HEK293 (cell line): ENCODE measurements around the gene SLC34A3.

Experiments used
- ATF2 ChIP-seq: fragments of 450-650 bp; formaldehyde crosslinking; IDR thresholded peaks from 2 replicates; pipeline ENCODE4 v1.5.1; 2016; ENCODE audit warnings: missing biosample characterization, missing genetic modification characterization, low read depth
- BCL11A ChIP-seq: fragments of 450-650 bp; formaldehyde crosslinking; IDR thresholded peaks from 2 replicates; pipeline ENCODE4 v1.5.1; 2016; ENCODE audit warnings: low read depth, missing biosample characterization, missing genetic modification characterization
- GLI2 ChIP-seq: fragments of 450-650 bp; formaldehyde crosslinking; IDR thresholded peaks from 2 replicates; pipeline ENCODE4; 2017; ENCODE audit warnings: missing biosample characterization, missing genetic modification characterization, low read depth, borderline replicate concordance
- HOXC10 ChIP-seq: sonication (generic); formaldehyde crosslinking; IDR thresholded peaks from 2 replicates; pipeline ENCODE4 v1.8.1; 2023; ENCODE audit warnings: mild to moderate bottlenecking, missing genetic modification reagents
- KLF1 ChIP-seq: fragments of 450-650 bp; formaldehyde crosslinking; IDR thresholded peaks from 2 replicates; pipeline ENCODE4 v1.5.1; 2016; ENCODE audit warnings: missing biosample characterization, missing genetic modification characterization
- KLF10 ChIP-seq: fragments of 450-650 bp; IDR thresholded peaks from 2 replicates; pipeline ENCODE4 v1.5.1; 2018; ENCODE audit warnings: missing biosample characterization, mild to moderate bottlenecking, missing genetic modification characterization
- PATZ1 ChIP-seq: fragments of 450-650 bp; formaldehyde crosslinking; IDR thresholded peaks from 2 replicates; pipeline ENCODE4 v1.5.1; 2016; ENCODE audit warnings: missing biosample characterization, missing genetic modification characterization
- ZNF121 ChIP-seq: fragments of 450-650 bp; formaldehyde crosslinking; IDR thresholded peaks from 2 replicates; pipeline ENCODE4 v1.5.1; 2016; ENCODE audit warnings: missing biosample characterization, missing genetic modification characterization
- ZNF148 ChIP-seq: fragments of 450-650 bp; formaldehyde crosslinking; IDR thresholded peaks from 2 replicates; pipeline ENCODE4 v1.5.0; 2017; ENCODE audit warnings: missing biosample characterization, missing genetic modification characterization, borderline replicate concordance
- ZNF155 ChIP-seq: fragments of 450-650 bp; formaldehyde crosslinking; IDR thresholded peaks from 2 replicates; pipeline ENCODE4 v1.5.1; 2016; ENCODE audit warnings: missing biosample characterization, missing genetic modification characterization
- ZNF175 ChIP-seq: fragments of 450-650 bp; formaldehyde crosslinking; IDR thresholded peaks from 2 replicates; pipeline ENCODE4 v1.5.1; 2016; ENCODE audit warnings: missing biosample characterization, missing genetic modification characterization
- ZNF18 ChIP-seq: fragments of 450-650 bp; formaldehyde crosslinking; IDR thresholded peaks from 2 replicates; pipeline ENCODE4 v1.5.1; 2016; ENCODE audit warnings: missing biosample characterization, missing genetic modification characterization
- ZNF24 ChIP-seq: fragments of 450-650 bp; formaldehyde crosslinking; IDR thresholded peaks from 2 replicates; pipeline ENCODE4 v1.5.1; 2016; ENCODE audit warnings: missing biosample characterization, missing genetic modification characterization
- ZNF302 ChIP-seq: fragments of 450-650 bp; formaldehyde crosslinking; IDR thresholded peaks from 2 replicates; pipeline ENCODE4 v1.5.1; 2016; ENCODE audit warnings: missing biosample characterization, missing genetic modification characterization, low read depth
- ZNF311 ChIP-seq: fragments of 450-650 bp; formaldehyde crosslinking; IDR thresholded peaks from 2 replicates; pipeline ENCODE4 v1.5.1; 2017; ENCODE audit warnings: missing biosample characterization, missing genetic modification characterization, borderline replicate concordance
- ZNF658 ChIP-seq: fragments of 450-650 bp; formaldehyde crosslinking; IDR thresholded peaks from 2 replicates; pipeline ENCODE4; 2016; ENCODE audit warnings: missing biosample characterization, missing genetic modification characterization
- ZNF664 ChIP-seq: fragments of 450-650 bp; formaldehyde crosslinking; IDR thresholded peaks from 2 replicates; pipeline ENCODE4 v1.5.1; 2016; ENCODE audit warnings: missing biosample characterization, missing genetic modification characterization
- ZNF692 ChIP-seq: fragments of 450-650 bp; formaldehyde crosslinking; IDR thresholded peaks from 2 replicates; pipeline ENCODE4 v1.5.1; 2016; ENCODE audit warnings: missing biosample characterization, missing genetic modification characterization
- ZNF707 ChIP-seq: fragments of 450-650 bp; formaldehyde crosslinking; IDR thresholded peaks from 2 replicates; pipeline ENCODE4 v1.5.1; 2016; ENCODE audit warnings: missing biosample characterization, missing genetic modification characterization
- TF ChIP-seq, protein P1 (sequence below): fragments of 450-650 bp; formaldehyde crosslinking; IDR thresholded peaks from 2 replicates; pipeline ENCODE4 v1.5.1; 2017; ENCODE audit warnings: missing biosample characterization, missing genetic modification characterization
- TF ChIP-seq, protein P2 (sequence below): fragments of 450-650 bp; formaldehyde crosslinking; IDR thresholded peaks from 2 replicates; pipeline ENCODE4; 2016; ENCODE audit warnings: missing biosample characterization, missing genetic modification characterization
- TF ChIP-seq, protein P3 (sequence below): fragments of 450-650 bp; formaldehyde crosslinking; IDR thresholded peaks from 2 replicates; pipeline ENCODE4 v1.5.1; 2016; ENCODE audit warnings: missing biosample characterization, missing genetic modification characterization
- TF ChIP-seq, protein P4 (sequence below): fragments of 450-650 bp; formaldehyde crosslinking; IDR thresholded peaks from 2 replicates; pipeline ENCODE4 v1.5.1; 2016; ENCODE audit warnings: missing biosample characterization, missing genetic modification characterization

The SLC34A3 gene

GRCh38 chr9:137254624-137255447, 24.1 kb downstream of the SLC34A3 start, which contains the start of gene NELFB (continued):
- TF ChIP-seq, protein P1, sequence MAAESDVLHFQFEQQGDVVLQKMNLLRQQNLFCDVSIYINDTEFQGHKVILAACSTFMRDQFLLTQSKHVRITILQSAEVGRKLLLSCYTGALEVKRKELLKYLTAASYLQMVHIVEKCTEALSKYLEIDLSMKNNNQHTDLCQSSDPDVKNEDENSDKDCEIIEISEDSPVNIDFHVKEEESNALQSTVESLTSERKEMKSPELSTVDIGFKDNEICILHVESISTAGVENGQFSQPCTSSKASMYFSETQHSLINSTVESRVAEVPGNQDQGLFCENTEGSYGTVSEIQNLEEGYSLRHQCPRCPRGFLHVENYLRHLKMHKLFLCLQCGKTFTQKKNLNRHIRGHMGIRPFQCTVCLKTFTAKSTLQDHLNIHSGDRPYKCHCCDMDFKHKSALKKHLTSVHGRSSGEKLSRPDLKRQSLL (tag by site-specific recombination) = peak; percentile 55; the same call in 1 of the 2 replicates
- TF ChIP-seq ZNF664 (tag by site-specific recombination) = no peak
- no peak for TF ChIP-seq GLI2
- TF ChIP-seq ZNF24 (tag by site-specific recombination) = no peak
- TF ChIP-seq ZNF692 (tag by site-specific recombination) = no peak
- TF ChIP-seq ZNF121 = 0 out of 2 replicates have a peak, but pooled peaks have one; percentile 21
- TF ChIP-seq PATZ1 (tag by site-specific recombination) = peak; percentile 75
- TF ChIP-seq, protein P2, sequence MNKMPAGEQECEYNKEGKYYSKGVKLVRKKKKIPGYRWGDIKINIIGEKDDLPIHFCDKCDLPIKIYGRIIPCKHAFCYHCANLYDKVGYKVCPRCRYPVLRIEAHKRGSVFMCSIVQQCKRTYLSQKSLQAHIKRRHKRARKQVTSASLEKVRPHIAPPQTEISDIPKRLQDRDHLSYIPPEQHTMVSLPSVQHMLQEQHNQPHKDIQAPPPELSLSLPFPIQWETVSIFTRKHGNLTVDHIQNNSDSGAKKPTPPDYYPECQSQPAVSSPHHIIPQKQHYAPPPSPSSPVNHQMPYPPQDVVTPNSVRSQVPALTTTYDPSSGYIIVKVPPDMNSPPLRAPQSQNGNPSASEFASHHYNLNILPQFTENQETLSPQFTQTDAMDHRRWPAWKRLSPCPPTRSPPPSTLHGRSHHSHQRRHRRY (tag by site-specific recombination) = no peak
- no peak for TF ChIP-seq ATF2 (tag by site-specific recombination)
- TF ChIP-seq KLF1 (tag by site-specific recombination) = peak; percentile 90
- no peak for TF ChIP-seq ZNF148 (tag by site-specific recombination)
- TF ChIP-seq ZNF302 (tag by site-specific recombination) = no peak
- TF ChIP-seq ZNF175 (tag by site-specific recombination) = no peak
- no peak for TF ChIP-seq HOXC10 (CRISPR knock-in tag)
- no peak for TF ChIP-seq ZNF311
- no peak for TF ChIP-seq BCL11A (tag by site-specific recombination)
- no peak for TF ChIP-seq ZNF155 (tag by site-specific recombination)
- TF ChIP-seq KLF10 = peak; percentile 70
- TF ChIP-seq ZNF658 (tag by site-specific recombination) = no peak
- TF ChIP-seq, protein P3, sequence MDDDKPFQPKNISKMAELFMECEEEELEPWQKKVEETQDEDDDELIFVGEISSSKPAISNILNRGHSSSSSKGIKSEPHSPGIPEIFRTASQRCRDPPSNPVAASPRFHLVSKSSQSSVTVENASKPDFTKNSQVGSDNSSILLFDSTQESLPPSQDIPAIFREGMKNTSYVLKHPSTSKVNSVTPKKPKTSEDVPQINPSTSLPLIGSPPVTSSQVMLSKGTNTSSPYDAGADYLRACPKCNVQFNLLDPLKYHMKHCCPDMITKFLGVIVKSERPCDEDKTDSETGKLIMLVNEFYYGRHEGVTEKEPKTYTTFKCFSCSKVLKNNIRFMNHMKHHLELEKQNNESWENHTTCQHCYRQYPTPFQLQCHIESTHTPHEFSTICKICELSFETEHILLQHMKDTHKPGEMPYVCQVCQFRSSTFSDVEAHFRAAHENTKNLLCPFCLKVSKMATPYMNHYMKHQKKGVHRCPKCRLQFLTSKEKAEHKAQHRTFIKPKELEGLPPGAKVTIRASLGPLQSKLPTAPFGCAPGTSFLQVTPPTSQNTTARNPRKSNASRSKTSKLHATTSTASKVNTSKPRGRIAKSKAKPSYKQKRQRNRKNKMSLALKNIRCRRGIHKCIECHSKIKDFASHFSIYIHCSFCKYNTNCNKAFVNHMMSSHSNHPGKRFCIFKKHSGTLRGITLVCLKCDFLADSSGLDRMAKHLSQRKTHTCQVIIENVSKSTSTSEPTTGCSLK (tag by site-specific recombination) = no peak
- TF ChIP-seq ZNF707 = no peak
- TF ChIP-seq ZNF18 (tag by site-specific recombination) = no peak
- TF ChIP-seq, protein P4, sequence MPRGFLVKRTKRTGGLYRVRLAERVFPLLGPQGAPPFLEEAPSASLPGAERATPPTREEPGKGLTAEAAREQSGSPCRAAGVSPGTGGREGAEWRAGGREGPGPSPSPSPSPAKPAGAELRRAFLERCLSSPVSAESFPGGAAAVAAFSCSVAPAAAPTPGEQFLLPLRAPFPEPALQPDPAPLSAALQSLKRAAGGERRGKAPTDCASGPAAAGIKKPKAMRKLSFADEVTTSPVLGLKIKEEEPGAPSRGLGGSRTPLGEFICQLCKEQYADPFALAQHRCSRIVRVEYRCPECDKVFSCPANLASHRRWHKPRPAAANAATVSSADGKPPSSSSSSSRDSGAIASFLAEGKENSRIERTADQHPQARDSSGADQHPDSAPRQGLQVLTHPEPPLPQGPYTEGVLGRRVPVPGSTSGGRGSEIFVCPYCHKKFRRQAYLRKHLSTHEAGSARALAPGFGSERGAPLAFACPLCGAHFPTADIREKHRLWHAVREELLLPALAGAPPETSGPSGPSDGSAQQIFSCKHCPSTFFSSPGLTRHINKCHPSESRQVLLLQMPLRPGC (tag by site-specific recombination) = peak; percentile 44; the same call in 1 of the 2 replicates
